ENCODE results near the gene CRTAP. TPM values are rescaled to one million over a fixed set of nuclear protein-coding genes. Genes with fewer than 3 reads are reported as not detected.

CRTAP gene
- total RNA-seq, 1 donor from 2014 or later = 127 TPM

DNA sequence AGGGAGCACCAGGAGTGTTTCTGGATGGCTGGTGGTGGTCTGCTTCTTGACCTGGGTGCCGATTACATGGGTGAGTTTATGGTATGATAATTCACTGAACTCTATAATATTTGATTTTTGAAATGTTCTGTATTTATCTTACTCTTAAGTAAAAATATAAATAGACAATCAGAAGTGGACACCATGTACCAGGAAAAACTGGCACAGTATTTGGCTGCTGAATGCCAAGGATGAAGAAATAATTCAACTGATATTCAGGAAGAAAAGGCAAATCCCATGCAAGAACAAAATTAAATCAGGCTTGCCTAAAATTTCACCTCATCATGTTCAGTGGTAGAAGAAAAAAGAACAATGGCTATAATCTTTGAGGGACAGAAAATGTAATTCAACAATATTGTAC, 51.6 kb downstream of the CRTAP start:
- no peak overlapping the region for H3K4me3 ChIP-seq
- H3K4me1 ChIP-seq = no peaks in the 10 kb centered on the region
- Mint-ChIP-seq H3K27me3 (ENCODE audit: insufficient read depth, low read depth) (no peaks in the 10 kb centered on the region), H3K36me3 (no peaks in the 10 kb centered on the region), H3K4me1 (peaks cover 10% of the 10 kb centered on the region), H3K9me3 (no peaks in the 10 kb centered on the region), H3K4me3 (no peak overlapping the region), H3K27ac (no peak overlapping the region)
- no peak for TF ChIP-seq EZH2 (IDR thresholded peaks at IDR 0.05)
- TF ChIP-seq, protein P1, sequence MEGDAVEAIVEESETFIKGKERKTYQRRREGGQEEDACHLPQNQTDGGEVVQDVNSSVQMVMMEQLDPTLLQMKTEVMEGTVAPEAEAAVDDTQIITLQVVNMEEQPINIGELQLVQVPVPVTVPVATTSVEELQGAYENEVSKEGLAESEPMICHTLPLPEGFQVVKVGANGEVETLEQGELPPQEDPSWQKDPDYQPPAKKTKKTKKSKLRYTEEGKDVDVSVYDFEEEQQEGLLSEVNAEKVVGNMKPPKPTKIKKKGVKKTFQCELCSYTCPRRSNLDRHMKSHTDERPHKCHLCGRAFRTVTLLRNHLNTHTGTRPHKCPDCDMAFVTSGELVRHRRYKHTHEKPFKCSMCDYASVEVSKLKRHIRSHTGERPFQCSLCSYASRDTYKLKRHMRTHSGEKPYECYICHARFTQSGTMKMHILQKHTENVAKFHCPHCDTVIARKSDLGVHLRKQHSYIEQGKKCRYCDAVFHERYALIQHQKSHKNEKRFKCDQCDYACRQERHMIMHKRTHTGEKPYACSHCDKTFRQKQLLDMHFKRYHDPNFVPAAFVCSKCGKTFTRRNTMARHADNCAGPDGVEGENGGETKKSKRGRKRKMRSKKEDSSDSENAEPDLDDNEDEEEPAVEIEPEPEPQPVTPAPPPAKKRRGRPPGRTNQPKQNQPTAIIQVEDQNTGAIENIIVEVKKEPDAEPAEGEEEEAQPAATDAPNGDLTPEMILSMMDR (IDR thresholded peaks at IDR 0.05) = no peak
- no peak for TF ChIP-seq EZH2phosphoT487 (IDR thresholded peaks at IDR 0.05)
- no peaks in the 10 kb centered on the region for H3K9me3 ChIP-seq (ENCODE audit: low read depth)
- no peaks in the 10 kb centered on the region for H3F3A ChIP-seq (ENCODE audit: low read depth)
- no peaks in the 10 kb centered on the region for H3K79me2 ChIP-seq (ENCODE audit: low read depth)
- no peak overlapping the region for H2AFZ ChIP-seq (replicated peaks)
- no peak for DNase-seq (ENCODE audit: low spot score)
- no peaks in the 10 kb centered on the region for H4K20me1 ChIP-seq (ENCODE audit: low read depth)
- no peaks in the 10 kb centered on the region for H3K27me3 ChIP-seq
- H3K4me2 ChIP-seq = no peak overlapping the region
- no peak overlapping the region for H3K9ac ChIP-seq
- H3K36me3 ChIP-seq = no peaks in the 10 kb centered on the region
- no peak overlapping the region for H3K27ac ChIP-seq

DNA sequence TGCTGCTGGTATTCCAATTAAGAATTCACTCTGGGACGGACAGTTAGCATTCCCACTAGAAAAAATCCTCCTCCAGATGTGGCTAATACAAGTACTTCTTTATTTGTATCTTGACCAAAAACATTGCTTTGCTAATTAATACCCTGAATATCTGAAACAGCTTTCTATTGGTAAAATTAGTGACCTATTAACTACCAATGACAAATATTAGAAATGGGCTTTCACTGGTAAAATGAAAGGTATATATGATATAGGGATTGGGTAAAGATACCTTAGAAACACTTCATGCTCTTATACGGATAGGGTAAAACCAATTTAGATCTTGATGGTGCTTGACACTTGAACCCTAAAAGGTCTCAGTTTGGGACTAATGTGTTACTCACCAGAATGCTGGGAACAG, 52.3 kb downstream of the CRTAP start:
- no peaks in the 10 kb centered on the region for H4K20me1 ChIP-seq (ENCODE audit: low read depth)
- no peaks in the 10 kb centered on the region for H3K79me2 ChIP-seq (ENCODE audit: low read depth)
- TF ChIP-seq, protein P1 (IDR thresholded peaks at IDR 0.05) = no peak
- TF ChIP-seq EZH2 (IDR thresholded peaks at IDR 0.05) (no peak), EZH2phosphoT487 (IDR thresholded peaks at IDR 0.05) (no peak)
- no peaks in the 10 kb centered on the region for H3K36me3 ChIP-seq
- no peaks in the 10 kb centered on the region for H3F3A ChIP-seq (ENCODE audit: low read depth)
- no peak overlapping the region for H3K4me3 ChIP-seq
- no peaks in the 10 kb centered on the region for H3K9me3 Mint-ChIP-seq
- H3K4me1 Mint-ChIP-seq = peaks cover 10% of the 10 kb centered on the region
- no peak overlapping the region for H3K27ac Mint-ChIP-seq
- no peaks in the 10 kb centered on the region for H3K4me1 ChIP-seq
- no peaks in the 10 kb centered on the region for H3K9me3 ChIP-seq (ENCODE audit: low read depth)
- H3K27me3 ChIP-seq = no peaks in the 10 kb centered on the region
- H2AFZ ChIP-seq (replicated peaks) = no peak overlapping the region
- DNase-seq (ENCODE audit: low spot score) = no peak
- no peak overlapping the region for H3K4me3 Mint-ChIP-seq
- no peaks in the 10 kb centered on the region for H3K27me3 Mint-ChIP-seq (ENCODE audit: insufficient read depth, low read depth)
- H3K27ac ChIP-seq = no peak overlapping the region
- no peak overlapping the region for H3K9ac ChIP-seq
- H3K36me3 Mint-ChIP-seq = no peaks in the 10 kb centered on the region
- no peak overlapping the region for H3K4me2 ChIP-seq

DNA sequence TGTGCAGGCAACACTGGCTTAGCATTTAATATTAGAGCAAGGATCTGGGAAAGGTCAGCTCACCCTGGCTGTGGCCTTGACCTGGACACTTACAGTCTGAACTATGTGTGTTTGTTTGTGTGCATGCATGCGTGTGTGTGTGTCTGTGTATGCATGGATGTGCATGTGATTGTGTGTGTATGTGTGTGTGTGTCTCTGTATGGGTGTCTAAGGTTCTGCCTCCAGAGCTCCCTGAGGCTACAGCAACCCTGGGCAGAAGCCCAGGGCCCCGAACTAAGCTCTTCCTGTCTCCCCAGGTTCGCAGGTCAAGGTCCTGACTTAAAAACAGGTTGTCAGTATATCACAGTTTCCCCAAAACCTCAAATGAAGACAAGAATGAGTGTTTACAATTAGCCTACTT, 53.5 kb downstream of the CRTAP start:
- H2AFZ ChIP-seq (replicated peaks) = no peak overlapping the region

More for the DNA sequence above, 53.5 kb downstream of the CRTAP start:
- H3K4me3 ChIP-seq = no peak overlapping the region
- no peaks in the 10 kb centered on the region for H3F3A ChIP-seq (ENCODE audit: low read depth)
- no peak overlapping the region for H3K9ac ChIP-seq
- Mint-ChIP-seq H3K9me3 (no peaks in the 10 kb centered on the region), H3K27me3 (ENCODE audit: insufficient read depth, low read depth) (no peaks in the 10 kb centered on the region), H3K36me3 (no peaks in the 10 kb centered on the region), H3K4me1 (peaks cover 10% of the 10 kb centered on the region), H3K27ac (no peak overlapping the region), H3K4me3 (no peak overlapping the region)
- DNase-seq (ENCODE audit: low spot score) = no peak
- H4K20me1 ChIP-seq (ENCODE audit: low read depth) = no peaks in the 10 kb centered on the region
- no peak overlapping the region for H3K27ac ChIP-seq
- H3K36me3 ChIP-seq = no peaks in the 10 kb centered on the region
- no peaks in the 10 kb centered on the region for H3K9me3 ChIP-seq (ENCODE audit: low read depth)
- no peaks in the 10 kb centered on the region for H3K27me3 ChIP-seq
- no peak overlapping the region for H3K4me2 ChIP-seq
- TF ChIP-seq EZH2phosphoT487 (IDR thresholded peaks at IDR 0.05) (no peak), EZH2 (IDR thresholded peaks at IDR 0.05) (no peak)
- TF ChIP-seq, protein P1 (IDR thresholded peaks at IDR 0.05) = no peak
- no peaks in the 10 kb centered on the region for H3K79me2 ChIP-seq (ENCODE audit: low read depth)
- H3K4me1 ChIP-seq = no peaks in the 10 kb centered on the region

All from neural progenitor cell (in vitro differentiated cells).